ENCODE measurements around the gene HNRNPA1. TPM values are rescaled to one million over a fixed set of nuclear protein-coding genes. Genes with fewer than 3 reads are reported as not detected.
A peak's percentile ranks its signal among the peaks of the same experiment; 100 is the strongest.

The HNRNPA1 gene
- total RNA-seq, 1 donor from 2014 or later: 3,205 TPM

- no peak overlapping the region for H3K27ac Mint-ChIP-seq (ENCODE audit: unreplicated experiment)
- H3K9me3 Mint-ChIP-seq: no peaks in the 10 kb centered on the region
- peaks cover 36% of the 10 kb centered on the region for H3K4me1 Mint-ChIP-seq
- no peak overlapping the region for H3K4me3 Mint-ChIP-seq
- H3K36me3 Mint-ChIP-seq (ENCODE audit: low read depth): no peaks in the 10 kb centered on the region
- no peak for DNase-seq (ENCODE audit: low read depth, low spot score)
- no peak for TF ChIP-seq CTCF (conservative IDR thresholded peaks at IDR 0.05)
- H3K27me3 Mint-ChIP-seq (ENCODE audit: low read depth): peaks cover 52% of the 10 kb centered on the region
These were observed 19.1 kb downstream of the HNRNPA1 start for GRCh38 chr12:54299515-54300224.

- Mint-ChIP-seq H3K36me3 (ENCODE audit: low read depth) (no peaks in the 10 kb centered on the region), H3K27ac (ENCODE audit: unreplicated experiment) (no peak overlapping the region), H3K4me3 (peak overlapping the region; percentile 45), H3K27me3 (ENCODE audit: low read depth) (peaks cover 53% of the 10 kb centered on the region), H3K4me1 (peaks cover 30% of the 10 kb centered on the region), H3K9me3 (no peaks in the 10 kb centered on the region)
- DNase-seq (ENCODE audit: low read depth, low spot score): no peak
- no peak for TF ChIP-seq CTCF (conservative IDR thresholded peaks at IDR 0.05)
These were observed 19.8 kb downstream of the HNRNPA1 start for GRCh38 chr12:54300225-54300731.

GRCh38 chr12:54300732-54301427, 20.4 kb downstream of the HNRNPA1 start, which contains the start of gene NFE2:
Gene NFE2 (minus strand): TSS chr12:54301015. CDS start chr12:54295248, 5,767 bp downstream.
- Mint-ChIP-seq H3K4me1 (peaks cover 25% of the 10 kb centered on the region), H3K27me3 (ENCODE audit: low read depth) (peaks cover 53% of the 10 kb centered on the region), H3K9me3 (no peaks in the 10 kb centered on the region), H3K4me3 (peak within 1 kb of the TSS; percentile 67), H3K27ac (ENCODE audit: unreplicated experiment) (no peak within 1 kb of the TSS), H3K36me3 (ENCODE audit: low read depth) (no peaks in the 10 kb centered on the region)
- DNase-seq (ENCODE audit: low read depth, low spot score): peak; percentile 53
- TF ChIP-seq CTCF (conservative IDR thresholded peaks at IDR 0.05): no peak

GRCh38 chr12:54301428-54302048, 21.0 kb downstream of the HNRNPA1 start:
- H3K9me3 Mint-ChIP-seq: no peaks in the 10 kb centered on the region
- DNase-seq (ENCODE audit: low read depth, low spot score): no peak
- H3K27me3 Mint-ChIP-seq (ENCODE audit: low read depth): peaks cover 53% of the 10 kb centered on the region
- H3K4me3 Mint-ChIP-seq: no peak overlapping the region
- no peak for TF ChIP-seq CTCF (conservative IDR thresholded peaks at IDR 0.05)
- H3K27ac Mint-ChIP-seq (ENCODE audit: unreplicated experiment): no peak overlapping the region
- peaks cover 25% of the 10 kb centered on the region for H3K4me1 Mint-ChIP-seq
- H3K36me3 Mint-ChIP-seq (ENCODE audit: low read depth): no peaks in the 10 kb centered on the region

- Mint-ChIP-seq H3K4me1 (peaks cover 15% of the 10 kb centered on the region), H3K9me3 (no peaks in the 10 kb centered on the region), H3K27ac (ENCODE audit: unreplicated experiment) (no peak overlapping the region), H3K4me3 (no peak overlapping the region), H3K36me3 (ENCODE audit: low read depth) (no peaks in the 10 kb centered on the region), H3K27me3 (ENCODE audit: low read depth) (peaks cover 52% of the 10 kb centered on the region)
- DNase-seq (ENCODE audit: low read depth, low spot score): no peak
- no peak for TF ChIP-seq CTCF (conservative IDR thresholded peaks at IDR 0.05)
These were observed 23.1 kb downstream of the HNRNPA1 start for GRCh38 chr12:54303640-54304039.

Data from neural crest cell (in vitro differentiated cells).